Endothelial cell of umbilical vein (primary cell): ENCODE measurements around the gene HSPB3. TPM values are rescaled to one million over a fixed set of nuclear protein-coding genes. Genes with fewer than 3 reads are reported as not detected.

Experiments used
- BruUV-seq: library from RNA; stranded (reverse); fragments of 400-500 nt; replicated peaks from 2 replicates; lab custom pipeline; 2021; lab: Mats Ljungman, UMichigan
- CTCF ChIA-PET: fragments of 300-600, 350-600 bp; sonication (Branson Sonifier 250); formaldehyde crosslinking; loops from one replicate; lab custom pipeline; 2021; ENCODE audit warnings: antibody characterized with exemption, inconsistent platforms; lab: Charles Lee
- POLR2A ChIA-PET: fragments of 300-600, 350-600 bp; sonication (Branson Sonifier 250); formaldehyde crosslinking; loops from one replicate; lab custom pipeline; 2021; ENCODE audit warnings: antibody characterized with exemption, inconsistent platforms; lab: Charles Lee
- DNase-seq: peaks from one replicate; pipeline ENCODE4 v3.0.0-alpha.2; 2011; ENCODE audit warnings: low read depth, low spot score
- FAIRE-seq: peaks from 2 replicates; lab custom pipeline; 2011; peaks lifted over from hg19 to GRCh38; lab: Jason Lieb, UNC
- H2AFZ ChIP-seq: 2 replicates; pipeline ENCODE4 v1.6.0; 2012; ENCODE audit warnings: low read depth, low read length, control low read depth, inconsistent platforms
- H3K27ac ChIP-seq: 2 replicates; pipeline ENCODE4 v1.5.1; 2011; ENCODE audit warnings: low read depth, mild to moderate bottlenecking, control low read depth, low read length, moderate library complexity; ENCODE audit not compliant: insufficient read depth
- H3K27me3 ChIP-seq, 2 experiments: 2 replicates each; pipeline versions ENCODE4 v1.6.0 to v1.6.1; 2011; ENCODE audit warnings: low read length in 2 of 2, mixed read lengths in 1 of 2; ENCODE audit not compliant: control insufficient read depth in 2 of 2, insufficient read depth in 2 of 2
- H3K36me3 ChIP-seq, 2 experiments: 2 replicates in 1 of 2; 3 replicates in 1 of 2; pipeline ENCODE4 v1.5.1; 2011; ENCODE audit warnings: low read length in 2 of 2, mild to moderate bottlenecking in 1 of 2, moderate library complexity in 1 of 2; ENCODE audit not compliant: control insufficient read depth in 2 of 2, insufficient read depth in 2 of 2; ENCODE audit errors: extremely low read depth in 1 of 2
- H3K4me1 ChIP-seq: 3 replicates; pipeline ENCODE4 v1.5.1; 2011; ENCODE audit warnings: mild to moderate bottlenecking, low read length; ENCODE audit not compliant: control insufficient read depth, insufficient read depth; ENCODE audit errors: extremely low read depth
- H3K4me2 ChIP-seq: 2 replicates; pipeline ENCODE4 v1.6.1; 2011; ENCODE audit warnings: low read length, control low read depth, mixed read lengths; ENCODE audit not compliant: insufficient read depth
- H3K4me3 ChIP-seq, 3 experiments: fragments of 200-600 bp in 1 of 3; sonication (generic), shearing (Covaris generic) in 1 of 3; replicated peaks in 1 of 3; 2 replicates each; pipeline ENCODE4 v1.5.1; 2011 to 2016; ENCODE audit warnings: control low read depth in 3 of 3, low read length in 3 of 3, mild to moderate bottlenecking in 2 of 3, inconsistent platforms in 1 of 3, low read depth in 1 of 3, moderate library complexity in 1 of 3; ENCODE audit not compliant: insufficient read depth in 1 of 3
- H3K79me2 ChIP-seq: 2 replicates; pipeline ENCODE4 v1.6.0; 2012; ENCODE audit warnings: low read length, inconsistent platforms; ENCODE audit not compliant: control insufficient read depth, insufficient read depth
- H3K9ac ChIP-seq: replicated peaks from 2 replicates; pipeline ENCODE3; 2011; ENCODE audit warnings: low read length, control low read depth; ENCODE audit not compliant: insufficient read depth; ENCODE audit errors: extremely low read depth
- H3K9me1 ChIP-seq: replicated peaks from 3 replicates; pipeline ENCODE4 v1.6.0; 2011; ENCODE audit warnings: mild to moderate bottlenecking, low read length; ENCODE audit not compliant: control insufficient read depth, insufficient read depth; ENCODE audit errors: extremely low read depth
- H3K9me3 ChIP-seq: replicated peaks from 2 replicates; pipeline ENCODE4 v1.5.1; 2012; ENCODE audit warnings: low read length, inconsistent platforms; ENCODE audit not compliant: control insufficient read depth, insufficient read depth
- H4K20me1 ChIP-seq: replicated peaks from 2 replicates; pipeline ENCODE3; 2011; ENCODE audit warnings: mild to moderate bottlenecking, low read length; ENCODE audit not compliant: control insufficient read depth, insufficient read depth; ENCODE audit errors: extremely low read depth
- CTCF ChIP-seq, 2 donors: IDR thresholded peaks; 1 replicate in 1 of 2; 2 replicates in 1 of 2; pipeline ENCODE4 v1.5.1; 2011; ENCODE audit warnings: low read length in 2 of 2, mild to moderate bottlenecking in 2 of 2, moderate library complexity in 2 of 2, control low read depth in 1 of 2, inconsistent platforms in 1 of 2, low read depth in 1 of 2; ENCODE audit not compliant: insufficient read depth in 1 of 2; ENCODE audit errors: extremely low read depth in 1 of 2
- EZH2 ChIP-seq: IDR thresholded peaks from 2 replicates; pipeline ENCODE4 v1.6.1; 2012; ENCODE audit warnings: borderline replicate concordance, low read depth, mild to moderate bottlenecking, moderate library complexity, low read length, inconsistent platforms; ENCODE audit not compliant: severe bottlenecking
- FOS ChIP-seq: IDR thresholded peaks from 2 replicates; pipeline ENCODE4 v1.6.1; 2011; ENCODE audit warnings: mild to moderate bottlenecking, low read length, moderate library complexity, borderline replicate concordance; ENCODE audit not compliant: insufficient read depth
- GATA2 ChIP-seq: IDR thresholded peaks from 2 replicates; pipeline ENCODE4 v1.7.0; 2011; ENCODE audit warnings: low read depth, mild to moderate bottlenecking, moderate library complexity, mixed read lengths, low read length; ENCODE audit not compliant: insufficient read length, insufficient read depth
- JUN ChIP-seq: IDR thresholded peaks from 2 replicates; pipeline ENCODE4 v1.6.1; 2011; ENCODE audit warnings: borderline replicate concordance, low read depth; ENCODE audit not compliant: insufficient read length, insufficient read depth
- MAX ChIP-seq: IDR thresholded peaks from 2 replicates; pipeline ENCODE4 v1.6.1; 2011; ENCODE audit not compliant: insufficient read depth, insufficient read length
- MYC ChIP-seq: IDR thresholded peaks from one replicate; pipeline ENCODE4 v1.6.1; 2011; ENCODE audit warnings: mild to moderate bottlenecking, low read depth, low read length
- POLR2A ChIP-seq: IDR thresholded peaks from 2 replicates; pipeline ENCODE4 v1.6.1; 2012; ENCODE audit warnings: low read depth, mild to moderate bottlenecking, control low read depth, low read length
- POLR2AphosphoS5 ChIP-seq: IDR thresholded peaks from 2 replicates; pipeline ENCODE4 v1.6.1; 2012; ENCODE audit warnings: low read depth, mild to moderate bottlenecking, control low read depth, low read length, moderate library complexity; ENCODE audit not compliant: insufficient read depth
- dilution Hi-C: fragments of 300-500 bp; cut with MboI; formaldehyde crosslinking; loops from one replicate; pipeline ENCODE4 v1.15.0; 2019; ENCODE audit warnings: low sequenced_read_pairs; ENCODE audit not compliant: extremely low pct_ligation_motif_present
- intact Hi-C: fragments of 100-400 bp; cut with micrococcal nuclease; formaldehyde crosslinking; loops from one replicate; pipeline ENCODE4 v1.10.0; 2022
- polyA plus RNA-seq, 4 experiments: library from polyadenylated mRNA; depleted of rRNA in 3 of 4; stranded (reverse) in 3 of 4; unstranded in 1 of 4; fragments of >200 nt; gene quantifications; 2 replicates each; pipeline versions ENCODE4 v1.2.1 to v1.2.3, GENCODE V29; 2011 to 2012; ENCODE audit warnings: missing spikeins in 1 of 4
- total RNA-seq: library from RNA; stranded (reverse); gene quantifications from 2 replicates; pipeline ENCODE4 v1.2.3, GENCODE V29; 2021

HSPB3 gene
- total and polyA plus RNA-seq, 2 donors (not counting 3 experiments of a cell fraction or from before 2014, with no cell fraction given) = not detected

- Histone ChIP-seq H3K36me3 (no peaks in the 10 kb centered on the region), H3K9me3 (no peaks in the 10 kb centered on the region), H3K9me1 (no peaks in the 10 kb centered on the region), H4K20me1 (no peaks in the 10 kb centered on the region), H3K4me1 (no peaks in the 10 kb centered on the region), H3K9ac (no peak overlapping the region), H2AFZ (no peak overlapping the region), H3K79me2 (no peaks in the 10 kb centered on the region), H3K4me3 (no peak overlapping the region), H3K4me2 (no peak overlapping the region), H3K27me3 (peaks cover 5 to 8% of the 10 kb centered on the region in 2 experiments), H3K27ac (no peak overlapping the region)
- intact Hi-C loops = no loop called here
- no TSS peak for BruUV-seq
- dilution Hi-C loops = no loop called here
- ChIA-PET POLR2A (no interaction called here), CTCF (interaction anchor here (2.1 kb wide), 1 partner anchor 9 kb away, joined by 4 read pairs; no protein-coding TSS in a partner anchor)
- DNase-seq (no peak), FAIRE-seq (no peak)
- TF ChIP-seq FOS (no peak), JUN (no peak), MYC (no peak), POLR2AphosphoS5 (no peak), POLR2A (no peak), MAX (no peak), CTCF (IDR thresholded peaks at IDR 0.05; ENCODE audit: extremely low read depth in 1 of 2, insufficient read depth in 1 of 2, low read depth in 1 of 2, low read length in 2 of 2) (no peak), GATA2 (no peak), EZH2 (no peak)
These were observed 2.5 kb upstream of the HSPB3 start for GRCh38 chr5:54453046-54453445.
